NCI-H1105 (cell line): ENCODE results near the gene NEK3.
"Not testable (repeated sequence)": the region's sequence is repeated elsewhere in the genome, so short reads cannot be mapped to it uniquely, and the experiment has no call there.

Source experiments
- DNase-seq: peaks from one replicate; lab custom pipeline; 2025; lab: John Stamatoyannopoulos, UW

Gene NEK3

DNA sequence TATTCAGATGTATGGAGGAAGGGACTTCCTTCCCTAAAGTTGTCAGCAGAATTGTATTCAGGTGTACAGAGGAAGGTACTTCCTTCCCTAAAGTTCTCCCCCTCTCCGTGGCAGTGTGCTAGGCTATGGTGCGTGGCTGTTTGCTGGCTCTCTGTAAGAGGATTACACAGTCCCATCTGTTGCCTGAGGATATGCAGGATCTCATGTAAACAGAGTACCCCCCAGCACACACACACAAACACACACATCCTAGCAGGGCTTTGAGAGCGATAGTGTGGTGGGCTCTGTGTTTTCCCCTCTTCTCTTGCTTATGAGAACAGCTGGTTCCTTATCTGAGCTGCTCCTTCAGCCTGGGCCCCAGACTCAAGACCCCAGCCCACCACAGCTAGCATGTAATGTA, 40.8 kb downstream of the NEK3 start:
- no peak for DNase-seq

DNA sequence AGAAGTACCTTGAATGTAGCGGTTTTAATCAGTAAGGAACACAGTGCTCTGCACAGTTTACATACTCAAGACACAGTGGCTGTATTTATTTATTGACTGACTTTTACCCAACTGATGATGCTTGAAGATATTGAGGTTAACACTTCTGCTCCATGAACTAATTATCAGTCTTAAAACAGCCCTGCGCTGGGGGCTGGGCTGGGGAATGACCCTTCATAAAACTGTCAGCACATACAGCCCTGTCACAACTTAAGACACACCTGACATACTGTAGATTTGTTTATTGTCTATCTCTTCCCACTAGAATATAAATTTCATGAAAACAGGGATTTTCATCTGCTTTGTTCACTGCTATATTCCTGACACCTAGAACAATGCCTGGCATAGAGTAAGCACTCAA, 41.3 kb downstream of the NEK3 start:
- DNase-seq = no peak

DNA sequence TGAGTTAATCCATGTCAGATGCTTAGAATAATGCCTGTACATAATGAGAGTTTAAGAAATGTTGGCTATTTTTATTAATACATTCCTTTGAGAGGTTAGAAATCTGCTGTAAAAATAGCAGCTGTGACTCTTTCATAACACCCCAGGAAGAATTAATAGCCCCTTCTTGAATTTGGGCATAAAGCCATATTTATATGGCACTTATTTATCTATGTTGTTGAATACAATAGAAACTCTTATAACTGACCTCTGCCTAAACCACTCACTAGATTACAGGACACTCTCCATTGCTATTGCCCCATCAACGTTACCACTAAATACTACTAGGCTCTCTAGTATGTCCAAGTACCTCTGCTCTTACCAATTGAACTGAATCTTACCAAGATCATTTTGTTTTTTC, 46.8 kb downstream of the NEK3 start:
- no peak for DNase-seq

DNA sequence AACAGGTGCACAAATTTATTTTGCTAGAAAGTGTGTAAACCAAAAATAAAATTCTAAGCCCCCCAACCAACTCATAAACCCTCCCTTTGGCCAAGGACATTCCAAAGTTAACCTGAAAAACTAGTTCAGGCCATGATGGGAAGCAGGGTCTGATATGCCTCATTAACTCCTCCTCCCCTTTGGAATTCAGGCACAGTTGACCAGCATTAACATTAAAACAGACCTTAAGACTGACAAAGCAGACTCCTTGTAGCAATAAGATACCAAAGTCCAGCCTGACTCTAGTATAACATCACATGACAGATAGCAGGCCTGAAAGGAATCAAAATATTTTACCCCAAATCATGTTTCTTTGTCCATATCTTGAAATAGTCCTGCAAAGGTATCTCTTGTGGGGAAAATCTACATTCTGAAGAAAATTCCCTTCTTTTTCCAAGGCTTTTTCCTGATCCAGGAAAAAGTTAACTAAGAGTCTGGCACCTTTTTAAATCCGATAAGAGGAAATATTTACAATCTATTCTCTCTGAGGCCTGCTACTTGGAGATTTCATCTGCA, 50.2 kb downstream of the NEK3 start:
- DNase-seq = no peak

DNA sequence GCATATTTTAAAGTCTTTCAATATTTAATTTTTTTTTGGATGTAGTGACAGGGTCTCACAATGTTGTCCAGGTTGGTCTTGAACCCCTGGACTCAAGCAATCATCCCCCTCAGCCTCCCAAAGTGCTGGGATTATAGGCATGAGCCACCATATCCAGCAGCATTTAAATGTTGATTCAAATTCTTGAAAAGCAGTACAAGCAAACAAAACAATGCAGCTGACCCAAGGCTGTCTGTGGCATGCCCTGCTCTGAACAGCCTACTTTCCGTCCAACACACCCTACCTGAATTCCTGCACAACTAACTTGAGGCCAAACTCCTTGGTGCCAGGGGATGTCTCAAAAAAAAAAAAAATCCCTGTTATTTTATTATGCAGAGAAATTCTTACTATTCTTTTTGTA, 53.6 kb downstream of the NEK3 start:
- no peak for DNase-seq

DNA sequence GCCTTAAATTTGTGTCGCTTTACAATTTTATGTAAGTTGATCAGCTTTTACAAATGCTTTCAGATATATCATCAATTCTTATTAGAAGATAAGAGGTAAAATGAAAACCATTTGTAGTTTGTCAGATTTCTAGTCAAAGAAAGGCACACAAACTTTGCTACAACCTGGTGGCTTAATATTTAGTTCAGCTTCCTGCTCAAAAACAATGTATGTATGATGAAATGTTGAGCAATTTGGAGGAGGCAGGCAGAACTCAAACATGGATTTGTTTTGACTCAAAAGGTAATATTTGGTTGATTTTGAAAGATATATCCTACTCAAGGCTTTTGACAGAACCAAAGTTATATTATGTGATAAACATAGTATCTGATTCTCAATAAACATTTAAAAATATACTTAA, 54.8 kb downstream of the NEK3 start:
- DNase-seq = no peak

DNA sequence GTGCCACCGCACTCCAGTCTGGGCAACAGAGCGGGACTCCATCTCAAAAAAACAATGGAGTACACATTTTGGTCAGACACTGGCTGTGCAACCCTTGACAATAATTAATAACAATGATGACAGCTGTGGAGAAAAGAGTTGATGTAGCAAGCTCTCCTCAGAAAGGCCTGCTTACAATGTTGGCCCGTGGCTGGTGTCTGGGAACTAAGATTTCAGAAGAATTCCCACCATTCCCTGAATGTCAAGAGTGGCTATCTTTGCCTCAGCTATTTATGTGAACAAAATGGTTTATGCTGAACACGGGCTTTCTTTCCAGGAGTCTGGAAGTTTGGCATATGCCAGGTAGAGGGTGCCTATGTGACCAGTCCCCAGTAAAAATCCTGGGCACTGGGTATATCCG, 56.0 kb downstream of the NEK3 start:
- DNase-seq = no peak

DNA sequence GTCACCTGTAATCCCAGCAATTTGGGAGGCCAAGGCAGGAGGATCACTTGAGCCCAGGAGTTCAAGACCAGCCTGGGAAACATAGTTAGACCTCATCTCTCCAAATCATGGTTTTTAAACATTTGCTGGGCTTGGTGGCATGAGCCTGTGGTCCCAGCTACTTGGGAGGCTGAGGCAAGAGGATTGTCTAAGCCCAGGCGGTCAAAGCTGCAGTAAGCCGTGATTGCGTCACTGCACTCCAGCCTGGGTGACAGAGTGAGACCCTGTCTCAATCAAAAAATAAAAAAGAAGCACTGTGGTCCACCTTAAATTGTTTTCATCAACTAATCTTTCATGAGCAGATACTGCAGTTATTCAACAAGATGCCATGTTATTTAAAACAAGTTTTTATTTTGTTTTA, 57.0 kb downstream of the NEK3 start:
- DNase-seq = not testable (repeated sequence)

DNA sequence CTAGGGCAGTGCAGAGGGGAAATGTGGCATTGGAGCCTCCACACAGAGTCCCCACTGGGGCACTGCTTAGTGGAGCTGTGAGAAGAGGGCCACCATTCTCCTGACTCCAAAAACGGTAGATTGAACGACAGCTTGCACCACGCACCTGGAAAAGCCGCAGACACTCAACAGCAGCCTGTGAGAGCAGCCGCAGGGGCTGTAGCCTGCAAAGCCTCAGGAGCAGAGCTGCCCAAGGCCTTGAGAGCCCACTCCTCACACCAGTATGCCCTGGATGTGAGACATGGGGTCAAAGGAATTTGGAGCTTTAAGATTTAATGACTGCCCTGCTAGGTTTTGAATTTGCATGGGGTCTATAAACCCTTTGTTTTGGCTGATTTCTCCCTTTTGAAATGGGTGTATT, 62.2 kb downstream of the NEK3 start:
- no peak for DNase-seq

DNA sequence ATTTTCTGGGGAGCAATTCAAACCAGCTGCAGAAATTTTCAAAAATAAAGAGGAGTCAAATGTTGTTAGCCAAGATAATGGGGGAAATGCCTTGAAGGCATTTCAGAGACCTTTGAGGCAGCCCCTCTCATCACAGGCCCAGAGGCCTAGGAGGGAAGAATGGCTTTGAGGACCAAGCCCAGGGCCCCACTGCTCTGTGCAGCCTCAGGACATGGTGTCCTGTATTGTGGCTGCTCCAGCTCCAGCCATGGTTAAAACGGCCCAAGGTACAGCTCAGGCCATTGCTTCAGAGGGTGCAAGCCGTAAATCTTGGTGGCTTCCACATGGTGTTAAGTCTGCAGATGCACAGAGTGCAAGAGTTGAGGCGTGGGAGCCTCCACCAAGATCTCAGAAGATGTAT, 62.6 kb downstream of the NEK3 start:
- no peak for DNase-seq

DNA sequence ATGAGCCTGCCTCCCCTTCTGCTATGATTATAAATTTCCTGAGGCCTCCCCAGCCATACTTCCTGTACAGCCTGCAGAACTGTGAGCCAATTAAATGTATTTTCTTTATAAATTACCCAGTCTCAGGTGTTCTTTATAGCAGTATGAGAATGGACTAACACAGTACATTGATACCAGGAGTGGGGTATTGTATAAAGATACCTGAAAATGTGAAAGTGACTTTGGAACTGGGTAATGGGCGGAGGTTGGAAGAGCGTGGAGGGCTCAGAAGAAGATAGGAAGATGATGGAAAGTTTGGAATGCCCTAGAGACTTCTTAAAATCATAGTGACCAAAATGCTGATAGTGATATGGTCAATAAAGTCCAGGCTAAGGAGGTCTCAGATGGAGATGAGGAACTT, 63.3 kb downstream of the NEK3 start:
- DNase-seq = no peak

DNA sequence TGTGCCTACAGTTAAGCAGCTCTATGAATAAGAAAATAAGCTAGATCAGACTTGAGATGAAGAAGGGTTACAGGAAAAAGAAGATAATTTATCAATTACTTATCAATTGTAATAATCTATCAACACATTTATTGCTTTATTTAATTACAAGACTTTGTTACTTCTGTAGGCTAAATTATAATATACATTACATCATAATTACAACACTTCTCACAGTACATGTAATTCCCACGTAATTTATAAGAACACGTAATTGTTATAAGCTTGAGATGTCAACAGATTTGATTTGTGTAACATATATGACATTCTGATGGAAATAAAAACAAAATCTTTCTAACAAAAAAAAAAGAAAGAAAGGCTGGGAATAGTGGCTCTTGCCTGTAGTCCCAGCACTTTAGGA, 67.3 kb downstream of the NEK3 start:
- DNase-seq = no peak

DNA sequence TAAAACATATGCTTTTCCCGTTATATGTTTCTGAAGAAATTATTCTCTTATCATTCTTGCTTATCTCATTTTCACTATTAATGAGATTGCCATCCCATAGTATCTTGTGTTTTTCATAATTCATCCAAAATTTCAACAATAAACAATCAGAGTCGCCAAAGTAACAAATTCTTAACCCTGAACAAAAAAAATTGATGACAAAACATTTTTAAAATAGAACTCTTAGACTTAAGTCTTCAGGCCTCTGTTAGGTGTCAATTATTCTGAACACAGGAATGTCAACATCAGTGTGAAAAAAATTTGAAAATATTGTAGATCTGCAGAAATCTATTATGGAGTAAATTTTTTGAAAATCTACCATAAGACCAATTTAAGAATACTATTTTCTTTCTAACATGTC, 67.9 kb downstream of the NEK3 start:
- no peak for DNase-seq

DNA sequence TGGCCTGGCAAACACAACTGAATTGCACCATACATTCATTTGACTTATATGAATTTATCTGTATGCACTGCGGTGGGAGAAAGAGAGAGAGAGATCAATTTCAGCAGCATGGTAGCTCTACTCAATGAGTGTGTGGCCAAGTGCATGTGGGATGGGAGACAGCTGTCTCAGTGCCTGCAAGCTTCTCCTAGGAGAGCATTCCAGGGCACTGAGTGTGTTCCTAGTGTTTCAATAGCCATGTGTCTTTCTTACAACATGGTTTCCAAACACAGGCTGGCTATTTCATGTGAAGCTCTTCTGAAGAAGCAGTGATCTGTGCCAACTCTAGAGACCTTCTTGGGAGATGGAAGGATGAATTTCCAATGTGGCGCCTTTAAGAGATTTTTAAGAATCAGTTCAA, 74.0 kb downstream of the NEK3 start:
- no peak for DNase-seq

DNA sequence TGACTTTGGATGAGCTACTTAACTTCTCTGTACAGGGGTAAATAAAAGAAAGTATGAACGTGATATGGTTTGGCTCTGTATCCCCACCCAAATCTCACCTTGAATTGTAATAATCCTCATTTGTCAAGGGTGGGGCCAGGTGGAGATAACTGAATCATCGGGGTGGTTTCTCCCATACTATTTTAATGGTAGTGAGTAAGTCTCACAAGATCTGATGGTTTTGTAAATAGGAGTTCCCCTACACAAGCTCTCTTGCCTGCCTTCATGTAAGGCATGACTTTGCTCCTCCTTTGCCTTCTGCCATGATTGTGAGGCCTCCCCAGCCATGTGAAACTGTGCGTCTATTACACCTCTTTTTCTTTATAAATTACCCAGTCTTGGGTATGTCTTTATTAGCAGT, 74.4 kb downstream of the NEK3 start:
- not testable (repeated sequence) for DNase-seq
